Thoracic aorta (tissue), 2 donors: ENCODE results near the gene WNK1. TPM values are rescaled to one million over a fixed set of nuclear protein-coding genes. Genes with fewer than 3 reads are reported as not detected.

Experiments
- ATAC-seq: fragments of 150-250 bp; one replicate; pipeline ENCODE4 v1.8.0; 2017; ENCODE audit warnings: low read depth; ENCODE audit not compliant: insufficient number of reproducible peaks, low FRiP score
- DNase-seq: peaks from one replicate; pipeline ENCODE4 v3.0.0-alpha.2; 2020; ENCODE audit warnings: low spot score
- H3K27ac ChIP-seq, 2 donors: fragments of 200-600 bp; sonication (generic); 1 replicate in 1 of 2; 2 replicates in 1 of 2; pipeline ENCODE4 v1.5.1; 2016; ENCODE audit warnings: mild to moderate bottlenecking in 2 of 2, moderate library complexity in 2 of 2
- H3K27me3 ChIP-seq: fragments of 200-600 bp; sonication (generic); replicated peaks from 2 replicates; pipeline ENCODE4 v1.6.0; 2016; ENCODE audit warnings: mild to moderate bottlenecking; ENCODE audit not compliant: insufficient read depth
- H3K36me3 ChIP-seq: fragments of 200-600 bp; sonication (generic); one replicate; pipeline ENCODE4 v1.5.1; 2016
- H3K4me1 ChIP-seq, 2 donors: fragments of 200-600 bp; sonication (generic); 1 replicate in 1 of 2; 2 replicates in 1 of 2; pipeline versions ENCODE4 v1.5.1 to v1.6.0; 2016; ENCODE audit warnings: low read depth in 2 of 2, mild to moderate bottlenecking in 1 of 2; ENCODE audit not compliant: control insufficient read depth in 1 of 2
- H3K4me3 ChIP-seq: fragments of 200-600 bp; sonication (generic); 2 replicates; pipeline ENCODE4 v1.5.1; 2016; ENCODE audit warnings: mild to moderate bottlenecking
- H3K9me3 ChIP-seq: fragments of 200-600 bp; sonication (generic); 2 replicates; pipeline ENCODE4 v1.5.1; 2016
- CTCF ChIP-seq: fragments of 200-600 bp; sonication (generic); IDR thresholded peaks from one replicate; pipeline ENCODE4 v1.5.1; 2019; ENCODE audit warnings: antibody characterized with exemption
- total RNA-seq, 2 donors: library from RNA; depleted of rRNA; stranded (reverse); fragments of >200 nt; gene quantifications; one replicate each; pipeline versions ENCODE4 v1.1.0 to v1.2.3, GENCODE V29; 2016

Gene WNK1
- total RNA-seq, 2 donors from 2014 or later: 191 to 197 TPM

DNA sequence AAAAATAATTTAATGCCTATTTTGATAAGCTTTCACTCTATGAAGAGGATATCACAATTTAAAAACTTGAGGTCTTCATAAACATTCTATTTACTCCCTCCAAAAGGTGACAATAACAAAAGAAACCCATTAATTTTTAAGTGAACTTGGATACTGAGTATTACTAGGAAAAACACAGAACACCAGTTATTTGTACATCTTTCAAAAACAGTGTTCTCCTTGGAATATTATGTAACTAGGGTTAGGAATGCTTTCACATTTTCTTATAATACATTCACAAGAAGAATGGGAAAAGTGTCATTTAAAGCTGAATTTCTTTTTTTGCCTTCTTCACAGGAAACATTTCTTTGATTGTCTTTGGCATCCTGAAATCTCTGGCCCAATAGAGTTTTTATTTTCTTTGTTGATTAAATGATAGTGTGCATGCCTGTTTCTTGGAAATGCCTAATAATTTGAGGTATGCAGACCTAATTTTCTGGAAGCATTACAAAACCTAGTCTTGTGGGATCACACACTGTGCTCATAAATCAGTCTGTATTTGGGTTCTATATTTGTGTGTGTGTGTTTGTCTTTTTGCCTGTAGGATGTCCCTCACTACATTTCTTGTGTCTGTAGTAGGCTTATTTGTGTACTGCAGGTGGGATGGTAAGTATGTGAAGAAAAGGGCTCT, 76.5 kb downstream of the WNK1 start:
- peak overlapping the region in 1 of 2 donors; percentile 30 for H3K27ac ChIP-seq
- no peaks in the 10 kb centered on the region for H3K27me3 ChIP-seq
- no peak for TF ChIP-seq CTCF
- H3K36me3 ChIP-seq: no peaks in the 10 kb centered on the region
- no peak overlapping the region for H3K4me3 ChIP-seq
- DNase-seq (no peak), ATAC-seq (no peak)
- peaks cover 11 to 28% of the 10 kb centered on the region in 2 donors for H3K4me1 ChIP-seq
- no peaks in the 10 kb centered on the region for H3K9me3 ChIP-seq

DNA sequence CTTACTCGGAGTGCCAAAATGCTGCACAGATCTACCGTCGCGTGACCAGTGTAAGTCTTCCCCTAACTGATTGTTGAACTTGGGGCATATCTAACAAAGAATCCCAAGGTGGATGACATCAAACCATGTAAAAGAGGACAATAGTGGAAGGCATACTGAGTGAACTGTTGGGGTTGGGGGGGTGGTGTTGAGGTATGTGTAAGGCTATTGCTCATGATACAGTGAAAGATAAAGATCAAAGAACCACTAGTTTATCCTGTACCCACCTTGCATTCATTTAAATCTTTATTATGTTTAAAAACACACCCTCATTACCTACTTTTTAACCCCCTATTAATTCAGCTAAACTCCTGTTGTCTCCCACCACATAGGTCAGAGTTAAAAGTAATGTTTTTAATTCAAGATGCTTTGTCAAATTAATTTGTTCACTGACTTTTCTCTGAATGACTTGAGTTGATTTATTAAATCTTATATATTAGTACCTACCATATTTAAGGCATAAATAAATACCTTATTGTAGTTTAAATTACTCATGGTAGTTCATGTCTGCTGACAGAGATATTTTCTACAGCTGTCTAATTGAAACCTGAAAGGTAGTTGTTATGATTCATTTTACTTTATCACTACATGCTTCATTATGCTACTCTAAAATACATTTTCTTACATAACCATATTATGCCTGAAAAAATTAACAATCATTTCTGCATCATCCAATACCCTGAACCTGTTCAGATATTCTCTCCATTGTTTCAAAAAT, 77.9 kb downstream of the WNK1 start:
- no peak for TF ChIP-seq CTCF
- no peak for ATAC-seq
- DNase-seq: no peak
- Histone ChIP-seq H3K4me3 (no peak overlapping the region), H3K36me3 (peaks cover 3% of the 10 kb centered on the region), H3K4me1 (peaks cover 14 to 28% of the 10 kb centered on the region in 2 donors), H3K27ac (no peak overlapping the region), H3K9me3 (no peaks in the 10 kb centered on the region), H3K27me3 (no peaks in the 10 kb centered on the region)

GRCh38 chr12:835754-836518, 83.6 kb downstream of the WNK1 start:
- Histone ChIP-seq H3K36me3 (peaks cover 3% of the 10 kb centered on the region), H3K4me1 (peaks cover 4 to 6% of the 10 kb centered on the region in 2 donors), H3K9me3 (no peaks in the 10 kb centered on the region), H3K27ac (no peak overlapping the region), H3K4me3 (no peak overlapping the region), H3K27me3 (no peaks in the 10 kb centered on the region)
- TF ChIP-seq CTCF: no peak
- ATAC-seq (no peak), DNase-seq (no peak)

GRCh38 chr12:836952-837351, 84.6 kb downstream of the WNK1 start:
- DNase-seq (no peak), ATAC-seq (no peak)
- no peak overlapping the region for H3K4me3 ChIP-seq
- TF ChIP-seq CTCF: no peak
- H3K4me1 ChIP-seq: peaks cover 4 to 6% of the 10 kb centered on the region in 2 donors
- peaks cover 3% of the 10 kb centered on the region for H3K36me3 ChIP-seq
- no peak overlapping the region for H3K27ac ChIP-seq
- H3K9me3 ChIP-seq: no peaks in the 10 kb centered on the region
- H3K27me3 ChIP-seq: no peaks in the 10 kb centered on the region

- ATAC-seq: no peak
- no peak for TF ChIP-seq CTCF
Observed at GRCh38 chr12:837548-837947, 85.2 kb downstream of the WNK1 start.

More at GRCh38 chr12:837548-837947, 85.2 kb downstream of the WNK1 start:
- H3K4me3 ChIP-seq: no peak overlapping the region
- H3K36me3 ChIP-seq: peaks cover 3% of the 10 kb centered on the region
- peaks cover 4 to 6% of the 10 kb centered on the region in 2 donors for H3K4me1 ChIP-seq
- no peaks in the 10 kb centered on the region for H3K9me3 ChIP-seq
- no peak for DNase-seq
- H3K27ac ChIP-seq: no peak overlapping the region
- no peaks in the 10 kb centered on the region for H3K27me3 ChIP-seq
